Neural cell (in vitro differentiated cells): Measurements from ENCODE around the gene MAPK7. TPM values are rescaled to one million over a fixed set of nuclear protein-coding genes. Genes with fewer than 3 reads are reported as not detected.

ENCODE experiments used
- H2AFZ ChIP-seq: fragments of 200-600, 300-800 bp; sonication (generic), shearing (Covaris generic); 2 replicates; pipeline ENCODE4 v1.6.0; 2014; ENCODE audit warnings: low read depth, mild to moderate bottlenecking, antibody characterized with exemption, low read length, moderate library complexity
- H3F3A ChIP-seq: fragments of 200-600 bp; shearing (Covaris generic); 2 replicates; pipeline ENCODE4 v1.6.1; 2016; ENCODE audit warnings: mild to moderate bottlenecking, moderate library complexity, mixed read lengths, antibody characterized with exemption, low read length; ENCODE audit not compliant: insufficient read depth, poor library complexity, severe bottlenecking
- H3K27ac ChIP-seq: fragments of 200-600, 300-800 bp; sonication (generic), shearing (Covaris generic); 2 replicates; pipeline ENCODE4 v1.5.1; 2014; ENCODE audit warnings: mild to moderate bottlenecking, low read length, moderate library complexity
- H3K27me3 ChIP-seq: fragments of 300-800, 200-600 bp; sonication (generic), shearing (Covaris generic); 2 replicates; pipeline ENCODE4 v1.6.0; 2014; ENCODE audit warnings: mild to moderate bottlenecking, low read depth, low read length, moderate library complexity; ENCODE audit not compliant: insufficient read depth
- H3K36me3 ChIP-seq: fragments of 300-800, 200-600 bp; sonication (generic), shearing (Covaris generic); 2 replicates; pipeline ENCODE4 v1.5.1; 2014; ENCODE audit warnings: mild to moderate bottlenecking, antibody characterized with exemption, low read length, moderate library complexity; ENCODE audit not compliant: insufficient read depth
- H3K4me2 ChIP-seq: fragments of 300-800, 200-600 bp; sonication (generic), shearing (Covaris generic); 2 replicates; pipeline ENCODE4 v1.6.0; 2014; ENCODE audit warnings: mild to moderate bottlenecking, low read length
- H3K4me3 ChIP-seq: fragments of 300-800, 200-600 bp; sonication (generic), shearing (Covaris generic); 2 replicates; pipeline ENCODE4 v1.5.1; 2014; ENCODE audit warnings: mild to moderate bottlenecking, low read length, moderate library complexity
- H3K79me2 ChIP-seq: fragments of 200-600 bp; shearing (Covaris generic); replicated peaks from 2 replicates; pipeline ENCODE4 v1.6.0; 2014; ENCODE audit warnings: mild to moderate bottlenecking, low read length, moderate library complexity; ENCODE audit not compliant: insufficient read depth
- H3K9ac ChIP-seq: fragments of 300-800, 200-600 bp; sonication (generic), shearing (Covaris generic); 2 replicates; pipeline ENCODE4 v1.6.1; 2016; ENCODE audit warnings: mild to moderate bottlenecking, low read length, mixed read lengths
- H3K9me2 ChIP-seq: fragments of 200-600 bp; shearing (Covaris generic); 2 replicates; pipeline ENCODE4 v1.6.1; 2016; ENCODE audit warnings: mild to moderate bottlenecking, low read length, mixed read lengths; ENCODE audit not compliant: insufficient read depth
- H3K9me3 ChIP-seq: fragments of 200-600, 300-800 bp; sonication (generic), shearing (Covaris generic); 2 replicates; pipeline ENCODE4 v1.6.1; 2016; ENCODE audit warnings: mild to moderate bottlenecking, mixed run types, low read length, moderate library complexity, mixed read lengths
- H4K20me1 ChIP-seq: fragments of 200-600 bp; shearing (Covaris generic); 2 replicates; pipeline ENCODE4 v1.6.1; 2016; ENCODE audit warnings: mild to moderate bottlenecking, mixed run types; ENCODE audit not compliant: insufficient read depth
- CTCF ChIP-seq: fragments of 450-650 bp; IDR thresholded peaks from 2 replicates; pipeline ENCODE4 v1.5.1; 2014; ENCODE audit warnings: antibody characterized with exemption, mild to moderate bottlenecking, moderate library complexity; ENCODE audit not compliant: poor library complexity, severe bottlenecking
- EP300 ChIP-seq: fragments of 450-650 bp; conservative IDR thresholded peaks from 2 replicates; pipeline ENCODE4 v1.6.1; 2014; ENCODE audit warnings: antibody characterized with exemption, mild to moderate bottlenecking, moderate library complexity; ENCODE audit not compliant: poor library complexity, severe bottlenecking
- EZH2 ChIP-seq: fragments of 200-600, 300-800 bp; shearing (Covaris generic), sonication (generic); IDR thresholded peaks from 2 replicates; pipeline ENCODE4 v1.6.1; 2014; ENCODE audit warnings: antibody characterized with exemption, low read length, borderline replicate concordance, mild to moderate bottlenecking; ENCODE audit not compliant: insufficient read depth, poor library complexity, severe bottlenecking
- MXI1 ChIP-seq: fragments of 450-650 bp; conservative IDR thresholded peaks from 2 replicates; pipeline ENCODE4 v1.6.1; 2014; ENCODE audit warnings: antibody characterized with exemption, mild to moderate bottlenecking; ENCODE audit not compliant: poor library complexity, severe bottlenecking
- POLR2AphosphoS5 ChIP-seq: IDR thresholded peaks from 2 replicates; pipeline ENCODE4 v1.6.1; 2012
- RAD21 ChIP-seq: fragments of 450-650 bp; conservative IDR thresholded peaks from 2 replicates; pipeline ENCODE4 v1.6.1; 2014; ENCODE audit warnings: antibody characterized with exemption, mild to moderate bottlenecking, moderate library complexity
- REST ChIP-seq: IDR thresholded peaks from 2 replicates; pipeline ENCODE4 v1.6.1; 2012; ENCODE audit warnings: borderline replicate concordance
- SMC3 ChIP-seq: fragments of 450-650 bp; conservative IDR thresholded peaks from 2 replicates; pipeline ENCODE4 v1.6.1; 2014; ENCODE audit warnings: antibody characterized with exemption, mild to moderate bottlenecking, moderate library complexity; ENCODE audit not compliant: poor library complexity
- TAF1 ChIP-seq: IDR thresholded peaks from 2 replicates; pipeline ENCODE4 v1.6.1; 2012; ENCODE audit warnings: low read depth
- polyA plus RNA-seq: library from polyadenylated mRNA; depleted of rRNA; stranded (reverse); fragments of >200 nt; gene quantifications from 2 replicates; pipeline ENCODE4 v1.2.3, GENCODE V29; 2014

MAPK7 gene
- polyA plus RNA-seq, 1 donor from 2014 or later: 18.8 TPM

GRCh38 chr17:19381361-19381740, 3.1 kb downstream of the MAPK7 start:
- no peaks in the 10 kb centered on the region for H3K9me2 ChIP-seq
- no peak overlapping the region for H3K9ac ChIP-seq
- no peaks in the 10 kb centered on the region for H3F3A ChIP-seq
- no peak overlapping the region for H3K4me3 ChIP-seq
- H3K36me3 ChIP-seq: peaks cover 5% of the 10 kb centered on the region
- H3K9me3 ChIP-seq: no peaks in the 10 kb centered on the region
- no peak overlapping the region for H3K4me2 ChIP-seq
- peaks cover 13% of the 10 kb centered on the region for H3K79me2 ChIP-seq
- no peak overlapping the region for H2AFZ ChIP-seq
- no peaks in the 10 kb centered on the region for H3K27me3 ChIP-seq
- H4K20me1 ChIP-seq: no peaks in the 10 kb centered on the region
- TF ChIP-seq EZH2: no peak
- no peak for TF ChIP-seq SMC3
- TF ChIP-seq CTCF: no peak
- TF ChIP-seq RAD21: no peak
- no peak for TF ChIP-seq POLR2AphosphoS5
- no peak for TF ChIP-seq MXI1
- TF ChIP-seq REST: no peak
- no peak for TF ChIP-seq TAF1
- no peak for TF ChIP-seq EP300
- H3K27ac ChIP-seq: no peak overlapping the region

- Histone ChIP-seq H3F3A (no peaks in the 10 kb centered on the region), H3K79me2 (peaks cover 12% of the 10 kb centered on the region), H3K4me2 (no peak overlapping the region), H3K4me3 (no peak overlapping the region), H3K27ac (no peak overlapping the region), H2AFZ (no peak overlapping the region), H3K9ac (no peak overlapping the region), H3K9me3 (no peaks in the 10 kb centered on the region), H4K20me1 (no peaks in the 10 kb centered on the region), H3K27me3 (no peaks in the 10 kb centered on the region), H3K36me3 (peaks cover 5% of the 10 kb centered on the region), H3K9me2 (no peaks in the 10 kb centered on the region)
- no peak for TF ChIP-seq CTCF
- no peak for TF ChIP-seq EP300
- TF ChIP-seq RAD21: no peak
Measured at GRCh38 chr17:19381741-19382444, 3.6 kb downstream of the MAPK7 start.
